K562 (cell line): ENCODE data around the gene PHLDB1. TPM values are rescaled to one million over a fixed set of nuclear protein-coding genes. Genes with fewer than 3 reads are reported as not detected.
A peak's percentile ranks its signal among the peaks of the same experiment; 100 is the strongest.

ENCODE experiments used
- ATAC-seq: fragments of 200-7000 bp; cut with Tn5 transposase; 3 replicates; pipeline ENCODE4 v1.9.1; 2020; ENCODE audit warnings: moderate library complexity
- BruUV-seq: library from RNA; stranded (reverse); fragments of 400-500 nt; replicated peaks from 2 replicates; lab custom pipeline; 2021; lab: Mats Ljungman, UMichigan
- CTCF ChIA-PET: fragments of 300-600 bp; formaldehyde crosslinking; extraction: SDS; loops from one replicate; lab custom pipeline; 2021; ENCODE audit warnings: low intra/inter-chr PET ratio; lab: Yijun Ruan, JAX
- POLR2A ChIA-PET: fragments of 300-600, 350-650 bp; sonication (Branson Sonifier 250); formaldehyde crosslinking; extraction: SDS; loops from one replicate; lab custom pipeline; 2021; ENCODE audit warnings: antibody characterized with exemption, inconsistent platforms; lab: Yijun Ruan, JAX
- DNase-seq, 4 experiments: peaks; one replicate each; pipeline versions ENCODE4 v3.0.0 to v3.0.0-alpha.2; 2011 to 2018; ENCODE audit warnings: low spot score in 3 of 4, mixed read lengths in 3 of 4; ENCODE audit errors: extremely low read depth in 1 of 4
- FAIRE-seq: peaks from 2 replicates; lab custom pipeline; 2011; peaks lifted over from hg19 to GRCh38; lab: Jason Lieb, UNC
- H2AFZ ChIP-seq: 2 replicates; pipeline ENCODE4 v1.6.0; 2011; ENCODE audit warnings: low read depth, low read length, control low read depth, inconsistent platforms
- H3K27ac ChIP-seq: fragments of 200-600 bp; 3 replicates; pipeline ENCODE4 v1.8.0; 2011; ENCODE audit warnings: low read depth, mild to moderate bottlenecking, control low read depth, inconsistent platforms, low read length, moderate library complexity, mixed read lengths; ENCODE audit errors: extremely low read depth
- H3K27me3 ChIP-seq, 2 experiments: fragments of 300-600 bp in 1 of 2; 2 replicates in 1 of 2; 3 replicates in 1 of 2; pipeline versions ENCODE4 v1.6.0 to v1.8.0; 2011; ENCODE audit warnings: inconsistent platforms in 2 of 2, low read length in 2 of 2, mild to moderate bottlenecking in 1 of 2, mixed read lengths in 1 of 2, moderate library complexity in 1 of 2; ENCODE audit not compliant: control insufficient read depth in 2 of 2, insufficient read depth in 2 of 2
- H3K36me3 ChIP-seq: fragments of 300-600 bp; 3 replicates; pipeline ENCODE4 v1.8.0; 2011; ENCODE audit warnings: mild to moderate bottlenecking, low read length, inconsistent platforms; ENCODE audit not compliant: control insufficient read depth, insufficient read depth
- H3K4me1 ChIP-seq, 2 experiments: fragments of 200-600 bp in 1 of 2; replicated peaks in 1 of 2; 2 replicates in 1 of 2; 3 replicates in 1 of 2; pipeline versions ENCODE4 v1.5.1 to v1.8.0; 2011; ENCODE audit warnings: inconsistent platforms in 2 of 2, low read length in 2 of 2, mild to moderate bottlenecking in 1 of 2, mixed read lengths in 1 of 2, moderate library complexity in 1 of 2; ENCODE audit not compliant: control insufficient read depth in 2 of 2, insufficient read depth in 2 of 2
- H3K4me2 ChIP-seq: 2 replicates; pipeline ENCODE4 v1.6.1; 2011; ENCODE audit warnings: low read length, control low read depth, inconsistent platforms, mixed read lengths; ENCODE audit not compliant: insufficient read depth
- H3K4me3 ChIP-seq: fragments of 200-600 bp; sonication (generic), shearing (Covaris generic); 2 replicates; pipeline ENCODE4 v1.5.1; 2016; ENCODE audit warnings: control low read depth, inconsistent platforms
- H3K79me2 ChIP-seq: fragments of 200-600 bp; 3 replicates; pipeline ENCODE4 v1.8.0; 2011; ENCODE audit warnings: low read length, inconsistent platforms; ENCODE audit not compliant: control insufficient read depth, insufficient read depth
- H3K9ac ChIP-seq, 2 experiments: 2 replicates each; pipeline versions ENCODE4 v1.6.0 to v1.6.1; 2011; ENCODE audit warnings: low read depth in 2 of 2, low read length in 2 of 2, control low read depth in 1 of 2, inconsistent platforms in 1 of 2, mild to moderate bottlenecking in 1 of 2, mixed read lengths in 1 of 2; ENCODE audit not compliant: insufficient read depth in 1 of 2
- H3K9me1 ChIP-seq: one replicate; pipeline ENCODE4 v1.6.0; 2011; ENCODE audit warnings: inconsistent platforms, mild to moderate bottlenecking, low read length, moderate library complexity; ENCODE audit not compliant: control insufficient read depth, insufficient read depth
- H3K9me3 ChIP-seq: replicated peaks from 2 replicates; pipeline ENCODE4 v1.5.1; 2011; ENCODE audit warnings: low read depth, low read length, inconsistent platforms; ENCODE audit not compliant: control insufficient read depth, insufficient read depth
- H4K20me1 ChIP-seq: replicated peaks from 2 replicates; pipeline ENCODE4 v1.6.1; 2011; ENCODE audit warnings: low read length, inconsistent platforms, mixed read lengths; ENCODE audit not compliant: control insufficient read depth, insufficient read depth
- BDP1 ChIP-seq: IDR thresholded peaks from 3 replicates; pipeline ENCODE4 v1.6.1; 2011; ENCODE audit not compliant: insufficient read length, insufficient read depth
- GMEB1 ChIP-seq: fragments of 250-450 bp; sonication (Bioruptor Pico); IDR thresholded peaks from 2 replicates; pipeline ENCODE4 v1.4.0; 2020; ENCODE audit warnings: mild to moderate bottlenecking
- IRF9 ChIP-seq: fragments of 450-650 bp; IDR thresholded peaks from 2 replicates; pipeline ENCODE4 v1.6.1; 2016; ENCODE audit warnings: missing biosample characterization, missing genetic modification characterization
- ZBTB33 ChIP-seq: sonication (generic); formaldehyde crosslinking; IDR thresholded peaks from 2 replicates; pipeline ENCODE4 v1.8.1; 2023; ENCODE audit warnings: mild to moderate bottlenecking, missing genetic modification reagents
- ZNF121 ChIP-seq: sonication (generic); formaldehyde crosslinking; conservative IDR thresholded peaks from 2 replicates; pipeline ENCODE4 v1.8.0; 2022; ENCODE audit warnings: missing genetic modification reagents
- WGBS: fragments of 100-300 bp; shearing (Covaris generic); methylation state at CpG from one replicate; pipeline ENCODE4 v1.1.6; 2016; ENCODE audit warnings: low coverage, mixed read lengths; ENCODE audit not compliant: insufficient coverage; ENCODE audit errors: missing lambda C conversion rate; 5-methylcytosine and 5-hydroxymethylcytosine counted together
- in situ Hi-C: fragments of 300-500 bp; cut with MboI; formaldehyde crosslinking; loops from 4 replicates; pipeline ENCODE4 v1.15.0; 2018; ENCODE audit warnings: inconsistent platforms, mixed read lengths
- intact Hi-C: fragments of 100-400 bp; cut with micrococcal nuclease; formaldehyde crosslinking; loops from 2 replicates; pipeline ENCODE4 v1.14.2; 2022
- polyA plus RNA-seq, 8 experiments: library from polyadenylated mRNA; depleted of rRNA in 4 of 8; stranded (reverse) in 5 of 8; unstranded in 3 of 8; fragments of >200 nt; fragmentation: Nextera tagmentation in 2 of 8; fragmentation: Illumina TruSeq in 1 of 8; extraction: Ambion mirVana in 2 of 8; extraction: Trizol in 1 of 8; gene quantifications; 2 replicates each; pipeline versions ENCODE4 v1.2.1 to v1.2.3, GENCODE V29; 2011 to 2014; ENCODE audit warnings: inconsistent platforms in 1 of 8, missing spikeins in 1 of 8
- total RNA-seq, 7 experiments: library from RNA; depleted of rRNA in 6 of 7; stranded (reverse); fragments of >200 nt in 6 of 7; fragmentation: Illumina TruSeq in 2 of 7; extraction: Trizol in 2 of 7; gene quantifications; 2 replicates each; pipeline versions ENCODE4 v1.2.1 to v1.2.3, GENCODE V29; 2011 to 2021; ENCODE audit warnings: low replicate concordance in 1 of 7

The PHLDB1 gene
- total and polyA plus RNA-seq, 9 of the 15 experiments (the other 6 are each of a cell fraction or from before 2014, with no cell fraction given), result 2.0 to 28.7 (median 16.2) TPM

GRCh38 chr11:118574636-118575035 is 32.8 kb upstream of the PHLDB1 start:
- no peak for DNase-seq
- FAIRE-seq, result no peak
- H3K9me1 ChIP-seq, result no peaks in the 10 kb centered on the region
- H3K4me3 ChIP-seq, result no peak overlapping the region
- in situ Hi-C loops, result no loop called here
- BruUV-seq, result no TSS peak
- peaks cover 22% of the 10 kb centered on the region for H4K20me1 ChIP-seq
- TF ChIP-seq BDP1 (no peak), IRF9 (tag) (no peak), ZNF121 (CRISPR knock-in tag) (peak; percentile 54), GMEB1 (no peak), ZBTB33 (peak; percentile 33; the same call in 1 of the 2 replicates)
- peaks cover 4 to 10% of the 10 kb centered on the region in 2 experiments for H3K4me1 ChIP-seq
- no peak for ATAC-seq
- peaks cover 67% of the 10 kb centered on the region for H3K79me2 ChIP-seq
- H3K9me3 ChIP-seq, result no peaks in the 10 kb centered on the region
- no peaks in the 10 kb centered on the region for H3K27me3 ChIP-seq
- H3K27ac ChIP-seq, result no peak overlapping the region
- peaks cover 24% of the 10 kb centered on the region for H3K36me3 ChIP-seq
- no peak overlapping the region for H3K4me2 ChIP-seq
- 91% methylated on average over 7 of the region's 7 CpGs for WGBS
- no peak overlapping the region for H2AFZ ChIP-seq
- POLR2A ChIA-PET, result interaction anchor here (1.0 kb wide), 1 partner anchor 9 kb away, joined by 6 read pairs; no protein-coding TSS in a partner anchor
- CTCF ChIA-PET, result no interaction called here
- no peak overlapping the region for H3K9ac ChIP-seq
- intact Hi-C loops, result no loop called here
